Activated CD8-positive, alpha-beta T cell treated with anti-CD3 and anti-CD28 coated beads for 36 hours (primary cell): ENCODE measurements around the gene PILRA. TPM values are rescaled to one million over a fixed set of nuclear protein-coding genes. Genes with fewer than 3 reads are reported as not detected.
A peak's percentile ranks its signal among the peaks of the same experiment; 100 is the strongest.

Experiments used
- ATAC-seq: fragments of 200-7000 bp; cut with Tn5 transposase; one replicate; pipeline ENCODE4 v1.10.0; 2021; ENCODE audit warnings: mild to moderate bottlenecking, moderate library complexity
- CTCF ChIA-PET: fragments of 350-600 bp; sonication (Branson Sonifier 250); formaldehyde crosslinking; loops from one replicate; lab custom pipeline; 2021; ENCODE audit warnings: antibody characterized with exemption; lab: Charles Lee
- POLR2A ChIA-PET: fragments of 350-600 bp; sonication (Branson Sonifier 250); formaldehyde crosslinking; loops from one replicate; lab custom pipeline; 2021; ENCODE audit warnings: antibody characterized with exemption; lab: Charles Lee
- DNase-seq: peaks from one replicate; pipeline ENCODE4 v3.0.0-alpha.2; 2020
- H3K27ac Mint-ChIP-seq: one replicate; pipeline ENCODE4 v1.8.0; 2021; ENCODE audit warnings: mild to moderate bottlenecking, mixed read lengths
- H3K27me3 Mint-ChIP-seq: one replicate; pipeline ENCODE4 v1.8.0; 2021; ENCODE audit warnings: mixed read lengths
- H3K36me3 Mint-ChIP-seq: one replicate; pipeline ENCODE4 v1.8.0; 2021; ENCODE audit warnings: low read depth, mixed read lengths
- H3K4me1 Mint-ChIP-seq: one replicate; pipeline ENCODE4 v1.8.0; 2021; ENCODE audit warnings: low read depth, mixed read lengths
- H3K4me3 Mint-ChIP-seq: one replicate; pipeline ENCODE4 v1.8.0; 2021; ENCODE audit warnings: mild to moderate bottlenecking, moderate library complexity, mixed read lengths
- H3K9me3 Mint-ChIP-seq: one replicate; pipeline ENCODE4 v1.8.0; 2021; ENCODE audit warnings: mixed read lengths
- CTCF ChIP-seq: fragments of 200-600 bp; IDR thresholded peaks from one replicate; pipeline ENCODE4 v1.8.0; 2022; ENCODE audit warnings: antibody characterized with exemption, mild to moderate bottlenecking
- intact Hi-C: fragments of 100-400 bp; cut with micrococcal nuclease; formaldehyde crosslinking; loops from one replicate; pipeline ENCODE4 v1.10.0; 2022
- total RNA-seq, 2 experiments: library from RNA; stranded (reverse); gene quantifications; one replicate each; pipeline ENCODE4 v1.2.3, GENCODE V29; 2021

Gene PILRA
- total RNA-seq, 2 experiments from 2014 or later: 5.8 to 6.6 TPM

- CTCF ChIA-PET: interaction anchor here (1.7 kb wide), 1 partner anchor 17 kb away, joined by 6 read pairs; no protein-coding TSS in a partner anchor
Measured at GRCh38 chr7:100390286-100391009, 17.2 kb downstream of the PILRA start.

GRCh38 chr7:100393233-100393905 lies 20.1 kb downstream of the PILRA start:
- POLR2A ChIA-PET: no interaction called here
- CTCF ChIA-PET: interaction anchor here (2.2 kb wide), 1 partner anchor 14 kb away, joined by 10 read pairs; no protein-coding TSS in a partner anchor

More at GRCh38 chr7:100390286-100391009, 17.2 kb downstream of the PILRA start:
- peaks cover under 1% of the 10 kb centered on the region for H3K4me1 Mint-ChIP-seq
- no peaks in the 10 kb centered on the region for H3K9me3 Mint-ChIP-seq
- no peak for DNase-seq
- no peak for TF ChIP-seq CTCF
- intact Hi-C loops: no loop called here
- POLR2A ChIA-PET: interaction anchor here (1.0 kb wide), 1 partner anchor 22 kb away, joined by 3 read pairs; no protein-coding TSS in a partner anchor
- H3K27ac Mint-ChIP-seq: no peak overlapping the region
- no peak overlapping the region for H3K4me3 Mint-ChIP-seq
- H3K27me3 Mint-ChIP-seq: peaks cover 7% of the 10 kb centered on the region
- H3K36me3 Mint-ChIP-seq: no peaks in the 10 kb centered on the region
- no peak for ATAC-seq

DNA sequence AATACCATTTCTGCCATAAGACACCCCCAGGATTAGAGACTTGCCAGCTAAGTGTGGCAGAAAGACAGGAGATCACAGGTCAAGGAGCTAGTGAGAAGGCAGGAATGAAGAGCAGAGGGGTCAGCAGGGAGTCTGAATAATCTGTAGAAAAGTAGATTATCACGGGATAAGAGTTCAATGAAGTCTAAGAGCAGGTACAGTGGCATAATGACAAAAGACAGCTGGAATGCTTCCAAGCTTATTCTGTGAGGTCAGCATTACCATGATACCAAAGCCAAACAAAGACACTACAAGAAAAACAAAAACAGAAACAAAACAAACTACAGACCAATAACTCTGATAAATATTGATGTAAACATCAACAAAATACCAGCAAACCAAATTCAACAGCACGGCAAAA lies 20.8 kb downstream of the PILRA start:
- ChIA-PET POLR2A (no interaction called here), CTCF (interaction anchor here (2.2 kb wide), 1 partner anchor 14 kb away, joined by 10 read pairs; no protein-coding TSS in a partner anchor)
- Mint-ChIP-seq H3K27me3 (peaks cover 10% of the 10 kb centered on the region), H3K27ac (no peak overlapping the region), H3K4me1 (peaks cover 18% of the 10 kb centered on the region), H3K4me3 (no peak overlapping the region), H3K9me3 (no peaks in the 10 kb centered on the region), H3K36me3 (no peaks in the 10 kb centered on the region)
- no peak for ATAC-seq
- no peak for TF ChIP-seq CTCF
- intact Hi-C loops: no loop called here
- DNase-seq: no peak

More at GRCh38 chr7:100393233-100393905, 20.1 kb downstream of the PILRA start:
- Mint-ChIP-seq H3K4me3 (no peak overlapping the region), H3K36me3 (no peaks in the 10 kb centered on the region), H3K27ac (no peak overlapping the region), H3K4me1 (peaks cover 16% of the 10 kb centered on the region), H3K27me3 (peaks cover 8% of the 10 kb centered on the region), H3K9me3 (no peaks in the 10 kb centered on the region)
- TF ChIP-seq CTCF: no peak
- intact Hi-C loops: no loop called here
- ATAC-seq: no peak
- DNase-seq: no peak

- no peak for TF ChIP-seq CTCF
- Mint-ChIP-seq H3K4me3 (no peak overlapping the region), H3K4me1 (peaks cover 18% of the 10 kb centered on the region), H3K27ac (peak overlapping the region; percentile 50), H3K36me3 (no peaks in the 10 kb centered on the region), H3K27me3 (peaks cover 7% of the 10 kb centered on the region), H3K9me3 (no peaks in the 10 kb centered on the region)
- ATAC-seq (peak; percentile 93), DNase-seq (peak; percentile 87)
- intact Hi-C loops: no loop called here
- ChIA-PET CTCF (interaction anchor here (1.2 to 4.2 kb wide), 3 partner anchors 11 to 263 kb away, joined by 3 to 20 read pairs (median 3); no protein-coding TSS in a partner anchor), POLR2A (interaction anchor here (0.6 to 2.1 kb wide), 6 partner anchors 12 to 153 kb away, joined by 3 to 6 read pairs (median 3); no protein-coding TSS in a partner anchor)
Measured at GRCh38 chr7:100396421-100396982, 23.2 kb downstream of the PILRA start.
